Measurements from ENCODE around the gene NMB. TPM values are rescaled to one million over a fixed set of nuclear protein-coding genes. Genes with fewer than 3 reads are reported as not detected.

The NMB gene
- polyA plus RNA-seq, 1 of the 3 experiments (the other 2 are of a cell fraction), result 6.5 TPM

DNA sequence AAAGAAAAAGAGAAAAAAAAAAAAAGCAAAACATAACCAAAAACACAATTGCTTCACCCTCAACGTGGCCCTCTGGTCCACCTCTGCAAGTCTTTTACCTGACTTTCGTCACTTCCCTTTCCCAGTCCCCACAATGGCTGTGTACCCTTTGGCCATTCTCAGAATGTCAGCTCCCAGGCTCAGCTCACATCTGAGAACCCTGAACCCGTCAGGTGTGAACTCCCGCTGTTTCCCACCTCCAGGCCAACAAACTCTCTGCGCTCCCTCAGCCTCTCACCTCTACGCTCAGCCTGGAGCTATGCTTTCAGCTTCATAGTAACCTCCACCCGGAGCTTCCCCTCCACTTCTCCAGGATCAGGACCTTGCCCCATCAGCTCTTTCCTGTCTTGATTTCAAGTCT is 33.6 kb downstream of the NMB start:
- Histone ChIP-seq H3K27me3 (ENCODE audit: insufficient read depth) (no peaks in the 10 kb centered on the region), H3K9me2 (no peaks in the 10 kb centered on the region), H3K27ac (ENCODE audit: low read depth in 2 of 2, low read length in 1 of 2) (no peak overlapping the region), H4K20me1 (ENCODE audit: insufficient read depth) (no peaks in the 10 kb centered on the region), H3K36me3 (replicated peaks in 1 of 2; ENCODE audit: control insufficient read depth in 1 of 2, insufficient read depth in 2 of 2, low read length in 1 of 2) (peaks cover 24 to 43% of the 10 kb centered on the region in 2 experiments), H3K4me2 (no peak overlapping the region), H3K4me3 (ENCODE audit: low read depth in 2 of 2, low read length in 1 of 2) (no peak overlapping the region), H3K9ac (no peak overlapping the region), H3F3A (replicated peaks; ENCODE audit: insufficient read depth) (peaks cover 2% of the 10 kb centered on the region), H3K79me2 (ENCODE audit: insufficient read depth) (no peaks in the 10 kb centered on the region; the same call in 1 of the 2 replicates), H2AFZ (ENCODE audit: low read depth) (no peak overlapping the region), H3K9me3 (0 out of 2 replicates have a peak, but pooled peaks cover 7% of the 10 kb centered on the region), H3K4me1 (ENCODE audit: control insufficient read depth in 1 of 2, insufficient read depth in 2 of 2, low read depth in 1 of 2, low read length in 1 of 2) (no peaks in the 10 kb centered on the region)
- DNase-seq, result no peak
- CTCF ChIA-PET, result interaction anchor here (0.9 to 1.8 kb wide), 3 partner anchors 23 to 304 kb away, joined by 3 to 5 read pairs (median 4); no protein-coding TSS in a partner anchor
- 93% methylated on average over 6 of the region's 7 CpGs for WGBS (ENCODE audit: low lambda C conversion rate)
- POLR2A ChIA-PET, result no interaction called here
- TF ChIP-seq FOSL2 (IDR thresholded peaks at IDR 0.05; ENCODE audit: borderline replicate concordance, low read depth) (no peak), REST (IDR thresholded peaks at IDR 0.05; ENCODE audit: low read depth, low read length) (no peak), MEF2A (IDR thresholded peaks at IDR 0.05; ENCODE audit: borderline replicate concordance, low read depth) (no peak), SMC3 (IDR thresholded peaks at IDR 0.05; ENCODE audit: low read depth, low read length) (no peak), POLR2AphosphoS5 (IDR thresholded peaks at IDR 0.05; ENCODE audit: low read depth, low read length) (no peak), CHD2 (IDR thresholded peaks at IDR 0.05; ENCODE audit: low read length, partially characterized antibody) (no peak), JUND (IDR thresholded peaks at IDR 0.05) (no peak), USF1 (IDR thresholded peaks at IDR 0.05; ENCODE audit: borderline replicate concordance, low read depth) (no peak), NRF1 (IDR thresholded peaks at IDR 0.05; ENCODE audit: low read depth, low read length) (no peak)

DNA sequence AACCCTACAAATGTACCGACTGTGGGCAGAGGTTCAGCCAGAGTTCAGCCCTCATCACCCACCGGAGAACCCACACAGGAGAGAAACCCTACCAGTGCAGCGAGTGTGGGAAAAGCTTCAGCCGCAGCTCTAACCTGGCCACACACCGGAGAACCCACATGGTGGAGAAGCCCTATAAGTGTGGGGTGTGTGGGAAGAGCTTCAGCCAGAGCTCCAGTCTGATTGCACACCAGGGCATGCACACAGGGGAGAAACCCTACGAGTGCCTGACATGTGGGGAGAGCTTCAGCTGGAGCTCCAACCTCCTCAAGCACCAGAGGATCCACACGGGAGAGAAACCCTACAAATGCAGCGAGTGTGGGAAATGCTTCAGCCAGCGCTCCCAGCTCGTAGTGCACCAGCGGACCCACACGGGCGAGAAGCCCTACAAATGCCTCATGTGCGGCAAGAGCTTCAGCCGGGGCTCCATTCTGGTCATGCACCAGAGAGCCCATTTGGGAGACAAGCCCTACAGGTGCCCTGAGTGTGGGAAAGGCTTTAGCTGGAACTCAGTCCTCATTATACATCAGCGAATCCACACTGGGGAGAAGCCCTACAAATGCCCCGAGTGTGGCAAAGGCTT is 36.5 kb downstream of the NMB start:
- ChIA-PET CTCF (interaction anchor here (0.9 to 1.8 kb wide), 5 partner anchors 10 to 36 kb away, joined by 3 to 10 read pairs (median 4); partner anchors contain the start of gene NMB), POLR2A (interaction anchor here (1.1 kb wide), 1 partner anchor 10 kb away, joined by 4 read pairs; no protein-coding TSS in a partner anchor)
- no peaks in the 10 kb centered on the region for H3K9me2 ChIP-seq
- H3K27me3 ChIP-seq (ENCODE audit: insufficient read depth), result no peaks in the 10 kb centered on the region
- H3K79me2 ChIP-seq (ENCODE audit: insufficient read depth), result peaks cover 16% of the 10 kb centered on the region
- H3F3A ChIP-seq (replicated peaks; ENCODE audit: insufficient read depth), result peaks cover 3% of the 10 kb centered on the region
- H3K9ac ChIP-seq, result no peak overlapping the region
- H3K27ac ChIP-seq (ENCODE audit: low read depth in 2 of 2, low read length in 1 of 2), result no peak overlapping the region
- no peaks in the 10 kb centered on the region for H3K4me1 ChIP-seq (ENCODE audit: control insufficient read depth in 1 of 2, insufficient read depth in 2 of 2, low read depth in 1 of 2, low read length in 1 of 2)
- H3K4me2 ChIP-seq, result no peak overlapping the region
- no peak overlapping the region for H2AFZ ChIP-seq (ENCODE audit: low read depth)
- no peaks in the 10 kb centered on the region for H4K20me1 ChIP-seq (ENCODE audit: insufficient read depth)
- peaks cover 24 to 49% of the 10 kb centered on the region in 2 experiments for H3K36me3 ChIP-seq (replicated peaks in 1 of 2; ENCODE audit: control insufficient read depth in 1 of 2, insufficient read depth in 2 of 2, low read length in 1 of 2)
- WGBS (ENCODE audit: low lambda C conversion rate), result 93% methylated on average over 13 of the region's 17 CpGs
- 0 out of 2 replicates have a peak, but pooled peaks cover 7% of the 10 kb centered on the region for H3K9me3 ChIP-seq
- peak overlapping the region in 1 of 2 experiments; percentile 16; a peak in 1 of 4 replicates for H3K4me3 ChIP-seq (ENCODE audit: low read depth in 2 of 2, low read length in 1 of 2)
- no peak for DNase-seq
- TF ChIP-seq TCF12 (IDR thresholded peaks at IDR 0.05) (no peak), FOXJ3 (CRISPR knock-in tag; IDR thresholded peaks at IDR 0.05) (no peak), RXRA (IDR thresholded peaks at IDR 0.05; ENCODE audit: borderline replicate concordance, low read depth) (no peak), ZBTB33 (IDR thresholded peaks at IDR 0.05; ENCODE audit: borderline replicate concordance, low read depth) (no peak), IRF3 (IDR thresholded peaks at IDR 0.05; ENCODE audit: low read depth, low read length) (no peak), TAF1 (IDR thresholded peaks at IDR 0.05; ENCODE audit: borderline replicate concordance, low read depth, low read length) (no peak), YY1 (IDR thresholded peaks at IDR 0.05; ENCODE audit: low read depth) (no peak), POLR2AphosphoS5 (IDR thresholded peaks at IDR 0.05; ENCODE audit: low read depth, low read length) (no peak), SIN3A (IDR thresholded peaks at IDR 0.05; ENCODE audit: borderline replicate concordance, low read depth, low read length) (no peak), GABPA (IDR thresholded peaks at IDR 0.05; ENCODE audit: low read depth) (no peak), JUND (IDR thresholded peaks at IDR 0.05) (no peak)
- TF ChIP-seq, protein P1, sequence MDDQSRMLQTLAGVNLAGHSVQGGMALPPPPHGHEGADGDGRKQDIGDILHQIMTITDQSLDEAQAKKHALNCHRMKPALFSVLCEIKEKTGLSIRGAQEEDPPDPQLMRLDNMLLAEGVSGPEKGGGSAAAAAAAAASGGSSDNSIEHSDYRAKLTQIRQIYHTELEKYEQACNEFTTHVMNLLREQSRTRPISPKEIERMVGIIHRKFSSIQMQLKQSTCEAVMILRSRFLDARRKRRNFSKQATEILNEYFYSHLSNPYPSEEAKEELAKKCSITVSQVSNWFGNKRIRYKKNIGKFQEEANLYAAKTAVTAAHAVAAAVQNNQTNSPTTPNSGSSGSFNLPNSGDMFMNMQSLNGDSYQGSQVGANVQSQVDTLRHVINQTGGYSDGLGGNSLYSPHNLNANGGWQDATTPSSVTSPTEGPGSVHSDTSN (IDR thresholded peaks at IDR 0.05), result no peak

Measured in SK-N-SH (cell line).